Spleen (tissue), 7 donors: Measurements from ENCODE around the gene SHROOM4.

Experiments used
- POLR2A ChIP-seq, 3 donors: fragments of 450-650 bp; IDR thresholded peaks; one replicate each; pipeline ENCODE4 v1.5.1; 2017; ENCODE audit warnings: antibody characterized with exemption in 3 of 3, mild to moderate bottlenecking in 1 of 3
- TF ChIP-seq, protein P1 (sequence below), 11 experiments: fragments of 200-600 bp in 7 of 11; fragments of 450-650 bp in 4 of 11; sonication (generic) in 4 of 11; IDR thresholded peaks in 8 of 11; conservative IDR thresholded peaks in 3 of 11; 1 replicate in 7 of 11; 2 replicates in 4 of 11; pipeline versions ENCODE4 v1.4.0 to v1.8.0; 2016 to 2021; ENCODE audit warnings: antibody characterized with exemption in 11 of 11, inconsistent platforms in 4 of 11, mild to moderate bottlenecking in 1 of 11
- donor health status: DM: no; HTN: no; CAD: no; lungs with moderate emphysema.
- donor health status: DM: no; HTN: no; CAD: no.
- donor health status: DM: no; HTN: no; CAD: no.

DNA sequence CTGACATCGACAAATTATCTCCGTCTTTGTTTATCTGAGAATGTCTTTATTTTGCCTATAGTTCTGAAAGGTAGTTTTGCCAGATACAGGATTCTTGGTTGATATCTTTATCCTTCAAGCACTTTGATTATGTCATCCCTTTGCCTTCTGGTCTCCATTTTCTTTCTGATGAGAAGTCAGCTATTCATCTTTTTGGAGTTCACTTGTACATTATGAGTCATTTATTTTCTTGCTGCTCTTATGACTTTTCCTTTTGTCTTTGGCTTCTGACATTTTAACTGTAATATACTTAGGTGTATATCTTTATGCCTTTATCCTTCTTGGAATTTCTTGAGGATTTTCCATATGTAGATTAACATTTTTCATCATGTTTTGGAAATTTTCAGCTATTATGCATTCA lies 51.4 kb downstream of the SHROOM4 start:
- TF ChIP-seq POLR2A (IDR thresholded peaks at IDR 0.05), result no peak
- TF ChIP-seq, protein P1, sequence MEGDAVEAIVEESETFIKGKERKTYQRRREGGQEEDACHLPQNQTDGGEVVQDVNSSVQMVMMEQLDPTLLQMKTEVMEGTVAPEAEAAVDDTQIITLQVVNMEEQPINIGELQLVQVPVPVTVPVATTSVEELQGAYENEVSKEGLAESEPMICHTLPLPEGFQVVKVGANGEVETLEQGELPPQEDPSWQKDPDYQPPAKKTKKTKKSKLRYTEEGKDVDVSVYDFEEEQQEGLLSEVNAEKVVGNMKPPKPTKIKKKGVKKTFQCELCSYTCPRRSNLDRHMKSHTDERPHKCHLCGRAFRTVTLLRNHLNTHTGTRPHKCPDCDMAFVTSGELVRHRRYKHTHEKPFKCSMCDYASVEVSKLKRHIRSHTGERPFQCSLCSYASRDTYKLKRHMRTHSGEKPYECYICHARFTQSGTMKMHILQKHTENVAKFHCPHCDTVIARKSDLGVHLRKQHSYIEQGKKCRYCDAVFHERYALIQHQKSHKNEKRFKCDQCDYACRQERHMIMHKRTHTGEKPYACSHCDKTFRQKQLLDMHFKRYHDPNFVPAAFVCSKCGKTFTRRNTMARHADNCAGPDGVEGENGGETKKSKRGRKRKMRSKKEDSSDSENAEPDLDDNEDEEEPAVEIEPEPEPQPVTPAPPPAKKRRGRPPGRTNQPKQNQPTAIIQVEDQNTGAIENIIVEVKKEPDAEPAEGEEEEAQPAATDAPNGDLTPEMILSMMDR (IDR thresholded peaks at IDR 0.05 in 8 of 11, conservative IDR thresholded peaks at IDR 0.05 in 3 of 11), result no peak
